ENCODE results near the gene RHPN2. TPM values are rescaled to one million over a fixed set of nuclear protein-coding genes. Genes with fewer than 3 reads are reported as not detected.

The RHPN2 gene
- total and polyA plus RNA-seq, 2 of the 13 experiments (the other 11 are each of a cell fraction or from before 2014, with no cell fraction given), result 20.3 to 48.0 TPM

DNA sequence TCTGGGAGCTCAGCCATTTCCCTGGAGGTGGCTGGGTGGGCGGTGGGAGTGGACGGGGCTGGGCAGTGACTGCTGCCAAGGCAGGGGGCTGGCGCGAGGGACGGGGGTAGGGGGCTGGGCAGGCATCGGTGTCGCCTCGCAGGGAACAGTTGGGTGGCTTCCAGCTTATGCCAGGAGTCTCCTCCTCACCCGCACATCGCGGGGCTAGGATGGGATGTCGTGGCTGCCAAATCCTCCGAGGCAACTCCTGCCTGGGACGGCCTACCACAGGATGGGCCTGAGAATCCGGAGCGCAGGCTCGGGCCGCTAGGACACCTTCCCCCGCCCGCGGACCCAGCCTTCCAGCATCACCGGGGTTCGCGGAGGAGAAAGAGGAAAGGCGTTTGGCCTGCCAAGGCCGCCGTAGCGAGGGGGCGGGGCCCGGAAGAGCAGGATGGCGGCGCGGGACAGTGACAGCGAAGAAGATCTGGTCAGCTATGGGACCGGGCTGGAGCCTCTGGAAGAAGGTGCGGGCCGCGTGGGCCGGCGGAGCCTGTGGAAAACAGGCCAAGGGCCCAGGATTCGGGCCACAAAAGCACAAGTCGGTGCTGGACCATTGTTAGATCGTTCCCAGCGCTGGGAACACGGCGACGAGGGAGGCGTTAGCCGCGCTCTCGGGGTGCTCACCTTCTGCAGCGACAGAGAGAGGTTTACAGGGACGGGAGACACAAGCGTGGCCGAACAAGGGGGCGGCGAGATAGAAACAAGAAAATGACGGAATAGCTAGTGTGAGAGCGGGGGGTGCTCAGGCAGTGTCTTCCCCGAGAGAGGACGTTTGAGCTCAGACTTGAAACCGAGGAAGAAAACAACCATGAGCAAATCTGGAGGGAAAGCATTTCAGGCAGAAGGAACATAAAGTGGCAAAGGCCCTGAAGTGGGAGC, 16.3 kb upstream of the RHPN2 start, which contains the start of gene GPATCH1 (continued):
- TF ChIP-seq ZSCAN29 (CRISPR knock-in tag; conservative IDR thresholded peaks at IDR 0.05) (peak; percentile 93), GABPA (IDR thresholded peaks at IDR 0.05; ENCODE audit: low read depth, low read length) (no peak), GABPA (CRISPR knock-in tag; IDR thresholded peaks at IDR 0.05; ENCODE audit: low read depth) (peak; percentile 56), FOXO1 (CRISPR knock-in tag; IDR thresholded peaks at IDR 0.05) (peak; percentile 43; the same call in 1 of the 2 replicates), MAF1 (CRISPR knock-in tag; IDR thresholded peaks at IDR 0.05; ENCODE audit: borderline replicate concordance) (peak; percentile 81; the same call in 1 of the 2 replicates), SNAI1 (CRISPR knock-in tag; IDR thresholded peaks at IDR 0.05; ENCODE audit: borderline replicate concordance) (0 out of 2 replicates have a peak, but pooled peaks have one; percentile 43), ADNP (CRISPR knock-in tag; IDR thresholded peaks at IDR 0.05) (no peak), FOXA3 (CRISPR knock-in tag; IDR thresholded peaks at IDR 0.05) (peak; percentile 58), ZNF572 (CRISPR knock-in tag; IDR thresholded peaks at IDR 0.05) (0 out of 2 replicates have a peak, but pooled peaks have one; percentile 86), ZSCAN30 (CRISPR knock-in tag; IDR thresholded peaks at IDR 0.05) (0 out of 2 replicates have a peak, but pooled peaks have one; percentile 57), ZNF549 (CRISPR knock-in tag; IDR thresholded peaks at IDR 0.05) (0 out of 2 replicates have a peak, but pooled peaks have one; percentile 14), CBX5 (CRISPR knock-in tag; IDR thresholded peaks at IDR 0.05; ENCODE audit: borderline replicate concordance) (peak; percentile 80; the same call in 1 of the 2 replicates), NCOR1 (IDR thresholded peaks at IDR 0.05; ENCODE audit: borderline replicate concordance, low read length) (no peak), ARNT2 (CRISPR knock-in tag; IDR thresholded peaks at IDR 0.05; ENCODE audit: low read depth) (peak; percentile 77), SOX6 (IDR thresholded peaks at IDR 0.05) (no peak), SOX6 (CRISPR knock-in tag; IDR thresholded peaks at IDR 0.05) (peak; percentile 57; the same call in 1 of the 2 replicates), ZNF615 (CRISPR knock-in tag; IDR thresholded peaks at IDR 0.05; ENCODE audit: borderline replicate concordance) (0 out of 2 replicates have a peak, but pooled peaks have one; percentile 12), IKZF1 (IDR thresholded peaks at IDR 0.05) (no peak), ZNF891 (CRISPR knock-in tag; IDR thresholded peaks at IDR 0.05) (peak; percentile 93; the same call in 1 of the 2 replicates), ISL2 (CRISPR knock-in tag; IDR thresholded peaks at IDR 0.05) (peak; percentile 84), ZC3H13 (CRISPR knock-in tag; IDR thresholded peaks at IDR 0.05) (0 out of 2 replicates have a peak, but pooled peaks have one; percentile 34), ZNF274 (CRISPR knock-in tag; IDR thresholded peaks at IDR 0.05) (no peak; the same call in 1 of the 2 replicates), GZF1 (CRISPR knock-in tag; IDR thresholded peaks at IDR 0.05) (0 out of 2 replicates have a peak, but pooled peaks have one; percentile 57), ZNF431 (CRISPR knock-in tag; IDR thresholded peaks at IDR 0.05; ENCODE audit: borderline replicate concordance, low read depth) (0 out of 2 replicates have a peak, but pooled peaks have one; percentile 70), ZMAT3 (CRISPR knock-in tag; conservative IDR thresholded peaks at IDR 0.05) (0 out of 2 replicates have a peak, but pooled peaks have one; percentile 35)
- TF ChIP-seq, protein P1, sequence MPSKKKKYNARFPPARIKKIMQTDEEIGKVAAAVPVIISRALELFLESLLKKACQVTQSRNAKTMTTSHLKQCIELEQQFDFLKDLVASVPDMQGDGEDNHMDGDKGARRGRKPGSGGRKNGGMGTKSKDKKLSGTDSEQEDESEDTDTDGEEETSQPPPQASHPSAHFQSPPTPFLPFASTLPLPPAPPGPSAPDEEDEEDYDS (CRISPR knock-in tag; IDR thresholded peaks at IDR 0.05), result peak; percentile 41; the same call in 1 of the 2 replicates
- TF ChIP-seq, protein P2, sequence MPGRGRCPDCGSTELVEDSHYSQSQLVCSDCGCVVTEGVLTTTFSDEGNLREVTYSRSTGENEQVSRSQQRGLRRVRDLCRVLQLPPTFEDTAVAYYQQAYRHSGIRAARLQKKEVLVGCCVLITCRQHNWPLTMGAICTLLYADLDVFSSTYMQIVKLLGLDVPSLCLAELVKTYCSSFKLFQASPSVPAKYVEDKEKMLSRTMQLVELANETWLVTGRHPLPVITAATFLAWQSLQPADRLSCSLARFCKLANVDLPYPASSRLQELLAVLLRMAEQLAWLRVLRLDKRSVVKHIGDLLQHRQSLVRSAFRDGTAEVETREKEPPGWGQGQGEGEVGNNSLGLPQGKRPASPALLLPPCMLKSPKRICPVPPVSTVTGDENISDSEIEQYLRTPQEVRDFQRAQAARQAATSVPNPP (CRISPR knock-in tag; IDR thresholded peaks at IDR 0.05), result 0 out of 2 replicates have a peak, but pooled peaks have one; percentile 48

Data from HepG2 (cell line).